ENCODE data around the gene MEGF6. TPM values are rescaled to one million over a fixed set of nuclear protein-coding genes. Genes with fewer than 3 reads are reported as not detected.
A peak's percentile ranks its signal among the peaks of the same experiment; 100 is the strongest.

The MEGF6 gene
- total RNA-seq, 2 donors from 2014 or later: 12.4 to 15.8 TPM

- peak; percentile 73 to 83 for ATAC-seq
- intact Hi-C loops (cut with DNase I): loop anchor here in 1 of 2 donors (1.0 kb wide), 1 partner anchor 31 kb away; no protein-coding TSS in a partner anchor
Observed at GRCh38 chr1:3453203-3453761, 158.0 kb downstream of the MEGF6 start.

GRCh38 chr1:3452866-3453175, 158.5 kb downstream of the MEGF6 start:
- ATAC-seq (no peak), DNase-seq (no peak)
- intact Hi-C loops (cut with DNase I): loop anchor here in 1 of 2 donors (1.0 kb wide), 1 partner anchor 31 kb away; no protein-coding TSS in a partner anchor

More at GRCh38 chr1:3453203-3453761, 158.0 kb downstream of the MEGF6 start:
- DNase-seq: peak; percentile 75

GRCh38 chr1:3451994-3452865, 159.1 kb downstream of the MEGF6 start:
- intact Hi-C loops (cut with DNase I): no loop called here
- no peak for ATAC-seq
- DNase-seq: no peak

GRCh38 chr1:3450983-3451382, 160.3 kb downstream of the MEGF6 start:
- DNase-seq (no peak), ATAC-seq (no peak)
- intact Hi-C loops (cut with DNase I): no loop called here

- ATAC-seq (no peak), DNase-seq (no peak)
- intact Hi-C loops (cut with DNase I): no loop called here
Observed at GRCh38 chr1:3450202-3450863, 161.0 kb downstream of the MEGF6 start.

- intact Hi-C loops (cut with DNase I): no loop called here
- ATAC-seq: no peak
- DNase-seq: peak; percentile 18
Observed at GRCh38 chr1:3444736-3445135, 166.6 kb downstream of the MEGF6 start.

GRCh38 chr1:3444298-3444697, 167.0 kb downstream of the MEGF6 start:
- intact Hi-C loops (cut with DNase I): no loop called here
- no peak for ATAC-seq
- peak; percentile 10 for DNase-seq

GRCh38 chr1:3443807-3444206, 167.5 kb downstream of the MEGF6 start:
- intact Hi-C loops (cut with DNase I): no loop called here
- ATAC-seq: no peak

GRCh38 chr1:3442901-3443300, 168.4 kb downstream of the MEGF6 start:
- no peak for DNase-seq
- ATAC-seq: no peak
- intact Hi-C loops (cut with DNase I): no loop called here

More at GRCh38 chr1:3443807-3444206, 167.5 kb downstream of the MEGF6 start:
- no peak for DNase-seq

- intact Hi-C loops (cut with DNase I): no loop called here
- no peak for ATAC-seq
- no peak for DNase-seq
Observed at GRCh38 chr1:3442331-3442730, 169.0 kb downstream of the MEGF6 start.

- DNase-seq (no peak), ATAC-seq (no peak)
- intact Hi-C loops (cut with DNase I): no loop called here
Observed at GRCh38 chr1:3441880-3442279, 169.4 kb downstream of the MEGF6 start.

GRCh38 chr1:3441410-3441847, 169.9 kb downstream of the MEGF6 start:
- intact Hi-C loops (cut with DNase I): no loop called here
- ATAC-seq (no peak), DNase-seq (no peak)

GRCh38 chr1:3440711-3441409, 170.4 kb downstream of the MEGF6 start:
- intact Hi-C loops (cut with DNase I): no loop called here
- ATAC-seq: no peak
- no peak for DNase-seq

- intact Hi-C loops (cut with DNase I): no loop called here
- no peak for ATAC-seq
- DNase-seq: no peak
Observed at GRCh38 chr1:3440300-3440681, 171.0 kb downstream of the MEGF6 start.

Small RNA genes lying within 50 kb of the gene (microRNA-seq; reads per million reads assigned to microRNA genes)
- 0 reads per million in 2 donors for gene MIR551A

Other genes with a start within 250 kb of the MEGF6 start
- 1 to 10 TPM in 1 of 2 donors, under 1 TPM in 1; 0.68 to 2.3 TPM for gene ARHGEF16, start 156.8 kb downstream of the MEGF6 start, total RNA-seq
- 10 to 100 TPM; 41.3 to 42.6 TPM for gene TPRG1L, start 13.5 kb upstream of the MEGF6 start, total RNA-seq
- 10 to 100 TPM; 11.3 to 11.8 TPM for gene WRAP73, start 38.6 kb upstream of the MEGF6 start, total RNA-seq
- under 1 TPM in 1 of 2 donors, not detected in 1; 0.06 TPM for gene TP73, start 41.0 kb upstream of the MEGF6 start, total RNA-seq
- gene CCDC27, start 140.9 kb upstream of the MEGF6 start, total RNA-seq: not detected
- 10 to 100 TPM; 25.4 to 35.9 TPM for gene SMIM1, start 161.2 kb upstream of the MEGF6 start, total RNA-seq
- gene LRRC47, start 185.0 kb upstream of the MEGF6 start, total RNA-seq: 10 to 100 TPM; 41.4 to 43.4 TPM
- 10 to 100 TPM; 28.6 to 37.5 TPM for gene CEP104, start 245.7 kb upstream of the MEGF6 start, total RNA-seq
- 1 to 10 TPM; 4.0 to 4.1 TPM for gene DFFB, start 246.0 kb upstream of the MEGF6 start, total RNA-seq